GM18498 (cell line): ENCODE data around the gene ATP1A3.

Experiments used
- ATAC-seq: cut with Tn5 transposase; IDR thresholded peaks from one replicate; pipeline ENCODE4 v1.9.1; 2021; ENCODE audit warnings: mild to moderate bottlenecking, moderate library complexity; ENCODE audit not compliant: unreplicated experiment

Gene ATP1A3

DNA sequence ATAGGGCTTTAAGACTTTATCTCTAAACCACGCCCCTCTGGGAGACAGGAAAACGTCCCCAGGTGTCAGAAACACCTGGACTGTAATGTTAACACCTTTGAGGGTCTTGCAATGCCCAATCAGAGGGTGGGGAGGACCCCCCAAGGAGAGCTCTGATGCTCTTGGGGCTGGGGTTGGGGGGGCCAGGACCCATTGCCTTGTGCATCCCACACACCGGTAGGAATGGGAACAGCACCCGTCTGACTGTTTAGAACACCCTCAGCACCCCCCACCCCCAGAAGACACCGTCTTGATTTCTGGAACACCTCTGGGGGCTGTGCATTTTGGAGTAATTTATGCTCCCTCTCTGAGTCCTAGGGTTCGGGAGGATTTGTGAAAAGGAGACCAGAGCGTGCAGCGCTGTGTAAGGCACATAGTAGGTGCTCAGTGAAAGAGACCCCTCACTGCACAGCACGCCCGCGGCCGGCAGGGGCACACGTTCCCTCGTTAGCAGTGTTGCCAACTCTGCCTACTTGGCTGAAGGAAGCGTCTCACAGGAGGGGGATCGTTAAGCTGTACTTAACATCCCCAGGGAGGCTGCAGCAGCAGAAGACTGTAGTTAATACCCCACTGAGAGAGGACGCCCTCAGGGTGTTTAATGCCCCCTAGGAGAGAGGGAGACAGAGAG is 63.0 kb downstream of the ATP1A3 start:
- ATAC-seq = no peak

DNA sequence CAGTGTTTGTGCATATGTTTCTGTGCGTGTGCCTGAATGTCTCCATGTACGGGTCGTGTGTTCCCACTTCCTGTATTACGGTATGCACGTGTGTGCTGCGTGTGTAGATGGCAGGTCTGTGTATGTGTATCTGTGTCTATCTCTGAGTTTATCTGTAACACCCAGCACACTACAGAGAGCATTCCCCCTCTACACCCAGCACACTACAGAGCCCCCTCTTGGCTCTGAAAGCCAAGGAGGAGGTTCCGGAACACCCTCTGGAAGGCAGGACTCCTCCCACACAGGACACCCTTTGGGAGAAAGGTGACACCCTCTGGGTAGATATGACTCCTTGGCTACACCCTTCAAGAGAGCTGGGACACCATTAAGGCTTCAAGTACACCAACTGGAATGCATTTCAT is 63.7 kb downstream of the ATP1A3 start:
- ATAC-seq = no peak

DNA sequence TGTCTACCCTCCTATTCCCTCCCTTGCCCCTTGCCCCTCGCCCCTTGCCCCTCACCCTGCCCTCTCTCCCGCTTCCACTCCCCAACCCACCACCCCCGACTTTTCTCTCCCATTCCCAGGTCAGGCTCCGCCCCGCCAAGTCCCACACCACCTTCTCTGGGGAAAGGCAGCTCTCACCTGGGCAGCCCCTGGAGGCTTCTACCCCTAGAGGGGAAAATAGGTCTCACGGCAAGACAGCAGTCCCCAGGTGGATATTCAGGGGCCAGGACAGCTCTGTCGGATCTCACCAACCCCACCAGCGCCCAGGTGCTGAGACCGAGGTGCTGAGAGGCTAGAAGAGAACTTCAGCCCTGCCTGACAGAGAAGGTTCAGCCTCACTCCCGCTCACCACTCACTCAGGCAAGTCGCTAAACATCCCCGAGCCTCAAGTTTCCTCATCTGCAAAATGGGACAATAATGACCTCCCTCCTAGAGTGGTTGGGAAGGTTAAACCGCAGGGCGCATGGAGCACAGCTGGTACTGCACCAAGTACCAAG is 64.4 kb downstream of the ATP1A3 start:
- ATAC-seq = no peak

DNA sequence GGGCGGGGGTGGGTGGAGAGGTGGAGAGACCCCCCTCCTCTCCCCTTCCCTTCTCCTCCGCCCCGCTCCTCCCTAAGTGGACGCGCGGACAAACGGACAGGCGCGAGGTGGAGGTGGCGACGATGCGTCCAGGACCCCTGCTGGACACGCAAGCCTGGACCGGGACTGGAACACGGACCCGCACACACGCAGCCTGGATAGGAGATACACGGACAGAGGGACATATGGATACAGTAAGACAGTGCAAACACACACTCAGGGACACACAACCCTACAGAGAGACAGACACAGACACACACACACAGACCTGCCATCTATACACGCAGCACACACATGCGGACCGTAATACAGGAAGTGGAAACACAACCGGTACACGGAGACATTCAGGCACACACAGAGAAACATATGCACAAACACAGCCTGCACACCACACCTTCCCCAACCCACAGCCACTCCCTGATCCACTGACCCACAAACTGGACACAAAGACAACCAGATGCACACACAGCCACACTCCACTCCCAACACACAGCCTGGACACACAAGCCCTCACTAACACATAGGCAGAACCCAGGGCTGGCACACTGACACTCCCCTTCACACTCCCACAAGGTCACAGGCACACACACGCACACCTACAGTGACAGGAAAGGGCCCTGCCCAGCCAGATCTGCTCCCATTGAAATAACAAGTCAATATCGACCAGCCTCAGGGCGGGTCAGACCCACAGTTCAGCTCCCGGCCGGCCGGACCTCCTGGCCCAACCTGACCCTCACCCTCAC is 65.1 kb downstream of the ATP1A3 start:
- no peak for ATAC-seq

DNA sequence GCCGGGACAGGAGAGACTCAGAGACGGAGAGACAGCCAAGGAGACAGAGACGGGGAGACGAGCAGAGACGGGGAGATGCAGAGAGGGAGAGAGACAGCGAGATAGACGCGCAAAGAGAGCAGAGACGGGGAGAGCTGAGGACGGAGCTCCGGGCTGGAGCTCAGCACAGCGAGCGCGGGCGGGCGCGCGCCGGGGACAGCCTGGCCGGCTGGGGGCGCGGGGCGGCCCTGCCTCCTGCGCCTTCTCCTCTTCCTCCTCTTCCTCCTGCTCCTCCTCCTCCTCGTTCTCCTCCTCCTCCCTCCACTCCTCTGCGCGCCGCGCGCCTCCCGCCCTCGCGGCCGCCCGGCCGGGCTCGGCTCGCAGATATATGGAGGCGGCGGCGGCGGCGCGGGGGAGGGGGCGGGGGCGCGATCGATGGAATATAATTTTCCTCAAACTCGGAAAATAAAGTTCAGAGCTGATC is 65.8 kb downstream of the ATP1A3 start, which contains the start of gene ERFL:
ERFL (minus strand) TSS at position 229 of the 463 bp plus-strand sequence. CDS start 15,530 bp downstream, outside the sequence.
- no peak for ATAC-seq

DNA sequence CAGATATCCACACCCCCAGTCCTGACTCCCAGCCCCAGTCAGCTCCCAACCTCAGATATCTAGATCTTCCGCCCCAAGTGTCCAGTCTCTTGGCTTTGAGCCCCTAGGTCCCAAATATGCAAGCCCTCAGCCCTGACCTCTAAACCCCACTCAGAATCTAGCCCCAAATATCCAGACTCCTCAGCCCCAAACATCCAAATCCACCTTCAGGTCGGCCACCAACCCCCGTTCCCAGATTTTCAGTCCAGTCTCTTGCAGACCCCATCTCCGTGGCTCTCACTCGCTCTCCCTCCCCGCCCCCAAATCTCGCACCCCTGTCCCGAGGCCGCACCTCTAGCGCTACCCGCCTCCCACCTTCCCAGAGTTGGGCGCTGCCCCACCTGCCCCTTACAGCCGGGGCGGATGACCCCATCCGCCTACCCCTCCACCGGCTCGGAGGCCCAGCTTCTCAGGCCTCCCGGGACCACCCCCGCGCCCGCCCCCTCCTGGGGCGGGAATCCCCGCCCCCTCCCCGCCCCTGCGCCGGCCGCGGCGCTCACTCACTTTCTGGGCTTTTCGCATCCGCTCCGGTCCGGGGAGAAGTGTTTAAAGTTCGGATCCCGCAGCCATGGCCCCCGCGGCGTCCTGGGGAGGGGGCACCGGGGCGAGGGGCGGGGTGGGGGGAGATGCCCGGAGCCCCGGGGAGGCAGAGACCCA is 66.4 kb downstream of the ATP1A3 start:
- ATAC-seq = no peak

DNA sequence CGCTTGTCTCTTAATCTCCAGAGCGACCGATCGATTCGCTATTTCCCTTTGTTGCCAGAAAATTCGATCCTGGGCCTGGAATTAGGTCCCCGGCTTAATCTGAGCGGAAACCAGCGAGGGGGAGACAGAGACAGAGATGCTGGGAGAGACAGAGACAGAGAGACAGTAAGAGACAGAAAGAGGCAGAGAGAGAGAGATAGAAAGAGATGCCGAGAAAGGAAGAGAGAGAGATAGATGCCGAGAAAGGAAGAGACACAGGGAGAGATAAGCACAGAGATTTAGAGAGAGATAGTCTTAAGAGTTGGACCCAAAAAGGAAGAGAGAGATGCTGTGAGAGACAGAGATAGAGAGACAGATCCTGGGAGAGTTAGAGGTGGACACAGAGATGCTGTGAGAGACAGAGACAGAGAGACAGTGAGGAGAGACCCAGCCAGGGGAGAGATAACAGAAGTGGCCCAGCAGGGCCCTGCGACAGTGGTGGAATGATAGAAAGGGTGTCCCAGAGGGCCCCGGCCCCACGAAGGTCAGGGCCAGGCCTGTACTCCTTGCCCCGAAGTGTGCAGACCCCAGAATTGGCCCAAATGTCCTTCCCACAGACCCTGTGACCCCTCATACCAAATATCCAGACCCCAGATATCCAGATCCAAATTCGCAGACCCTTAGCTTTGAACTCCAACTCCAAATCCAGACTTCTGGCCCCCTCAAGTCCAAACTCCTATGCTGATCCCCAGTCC is 67.1 kb downstream of the ATP1A3 start:
- no peak for ATAC-seq

DNA sequence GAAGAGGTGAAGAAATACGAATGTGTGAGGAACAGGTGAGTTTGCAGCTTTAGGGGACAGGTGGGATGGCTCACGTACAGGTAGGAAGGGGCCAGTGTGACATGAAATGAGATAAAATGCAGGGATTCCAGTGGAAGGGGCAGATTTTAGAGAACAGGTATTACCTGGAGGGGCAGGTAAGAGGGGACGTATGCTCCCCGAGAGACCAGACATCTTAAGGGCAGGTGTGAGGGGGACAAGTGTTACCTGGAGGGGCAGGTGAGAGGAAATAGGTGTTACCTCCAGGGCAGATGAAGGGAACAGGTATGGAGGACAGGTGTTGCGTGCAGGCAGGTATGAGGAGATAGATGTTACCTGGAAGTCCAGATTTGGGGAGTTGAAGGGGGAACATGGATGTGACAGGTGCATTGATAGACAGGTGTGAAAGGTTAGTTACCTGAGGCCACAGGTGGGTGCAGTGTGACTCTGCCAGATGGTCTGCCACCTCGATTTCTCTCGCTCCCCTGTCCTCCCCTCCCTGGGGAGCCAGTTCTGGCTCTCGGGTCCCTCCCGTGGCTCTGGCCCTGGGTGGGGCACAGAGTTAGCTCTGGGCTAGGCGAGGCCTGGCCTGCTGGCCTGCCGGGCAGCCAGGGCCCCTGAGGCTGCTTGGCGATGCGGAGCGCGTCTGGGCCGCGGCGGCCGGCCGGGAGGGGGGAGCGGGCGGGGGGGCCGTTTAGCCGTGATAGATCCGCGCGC is 67.8 kb downstream of the ATP1A3 start:
- no peak for ATAC-seq

DNA sequence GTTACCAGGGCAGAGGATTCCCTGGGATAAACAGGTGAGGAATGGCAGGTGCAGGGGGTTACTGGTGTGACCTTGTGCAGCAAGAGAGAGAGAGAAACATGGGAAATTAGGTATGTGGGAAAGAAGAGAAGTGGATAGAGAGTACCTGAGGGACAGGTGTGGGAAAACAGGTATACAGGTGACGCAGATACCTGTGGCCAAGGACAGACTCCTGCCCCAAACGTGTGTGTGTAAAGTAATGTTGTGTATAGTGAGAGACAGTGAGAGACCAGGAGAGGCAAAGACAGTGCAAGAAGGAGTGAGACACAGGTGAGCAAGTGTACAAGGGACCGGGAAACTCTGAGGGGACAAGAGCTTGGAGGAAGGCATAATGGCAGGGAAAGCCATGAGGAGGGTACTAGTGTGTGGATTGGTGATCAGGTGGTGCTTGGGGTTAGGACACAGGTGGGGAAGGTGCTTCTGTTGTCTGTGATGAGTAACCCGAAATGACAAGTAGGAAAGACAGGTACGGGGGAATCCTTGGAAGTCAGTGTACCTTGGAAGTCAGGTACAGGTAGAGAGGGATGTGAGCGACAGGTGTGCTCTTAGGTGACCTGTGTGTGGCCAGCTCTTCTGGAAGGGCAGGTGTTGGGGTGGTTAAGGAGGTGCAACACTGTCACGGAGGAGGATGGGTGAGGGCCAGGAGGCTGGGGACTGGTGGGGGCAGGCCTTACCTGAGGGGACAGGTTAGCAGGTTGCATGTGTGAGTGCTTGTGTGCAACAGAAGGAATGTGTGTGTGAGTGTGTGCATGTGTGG is 68.6 kb downstream of the ATP1A3 start:
- no peak for ATAC-seq

DNA sequence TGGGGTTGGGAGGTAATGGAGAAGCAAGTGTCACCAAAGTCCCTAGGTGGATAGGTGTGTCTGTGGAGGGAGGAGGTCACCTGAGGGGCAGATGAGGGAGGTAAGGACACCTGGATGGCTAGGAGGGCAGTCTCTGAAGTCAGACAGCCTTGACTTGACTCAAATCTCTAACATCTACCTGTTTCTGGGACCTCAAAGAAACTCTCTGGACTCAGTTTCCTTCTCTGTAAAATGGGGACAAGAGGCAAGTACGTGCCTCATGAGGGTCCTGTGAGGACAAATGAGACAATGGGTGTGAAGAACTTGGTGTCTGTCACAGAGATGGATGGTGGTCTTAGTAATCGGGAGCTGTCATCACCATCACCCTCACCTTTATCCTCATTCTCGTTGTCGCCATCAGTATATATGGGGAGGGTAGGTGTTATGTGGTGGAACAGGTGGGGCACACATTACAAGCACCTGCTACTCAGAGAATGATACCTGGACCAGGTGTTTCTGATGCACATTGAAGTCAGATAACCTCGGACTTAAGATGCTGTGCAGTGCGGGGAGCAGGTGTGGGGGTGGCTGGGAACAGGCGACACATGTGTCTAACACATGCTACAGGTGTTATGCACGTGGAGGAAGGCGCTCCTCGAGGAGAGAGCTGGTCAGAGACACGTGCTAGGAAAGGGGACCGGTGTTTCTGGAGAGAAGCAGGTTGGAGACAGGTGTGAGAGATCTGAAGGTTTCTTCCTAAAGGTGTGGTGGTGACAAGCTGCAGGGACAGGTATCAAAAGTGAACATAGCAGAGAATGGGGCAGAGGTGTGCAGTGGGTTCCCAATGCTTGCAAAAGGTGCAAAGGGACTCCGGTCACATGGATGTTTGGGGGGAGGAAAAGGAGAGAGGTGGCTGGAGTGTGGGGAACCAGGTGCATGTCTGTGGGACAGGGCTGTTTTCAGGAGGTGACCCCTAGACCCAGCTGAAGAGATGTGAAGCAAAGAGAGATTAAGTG is 69.6 kb downstream of the ATP1A3 start:
- no peak for ATAC-seq

DNA sequence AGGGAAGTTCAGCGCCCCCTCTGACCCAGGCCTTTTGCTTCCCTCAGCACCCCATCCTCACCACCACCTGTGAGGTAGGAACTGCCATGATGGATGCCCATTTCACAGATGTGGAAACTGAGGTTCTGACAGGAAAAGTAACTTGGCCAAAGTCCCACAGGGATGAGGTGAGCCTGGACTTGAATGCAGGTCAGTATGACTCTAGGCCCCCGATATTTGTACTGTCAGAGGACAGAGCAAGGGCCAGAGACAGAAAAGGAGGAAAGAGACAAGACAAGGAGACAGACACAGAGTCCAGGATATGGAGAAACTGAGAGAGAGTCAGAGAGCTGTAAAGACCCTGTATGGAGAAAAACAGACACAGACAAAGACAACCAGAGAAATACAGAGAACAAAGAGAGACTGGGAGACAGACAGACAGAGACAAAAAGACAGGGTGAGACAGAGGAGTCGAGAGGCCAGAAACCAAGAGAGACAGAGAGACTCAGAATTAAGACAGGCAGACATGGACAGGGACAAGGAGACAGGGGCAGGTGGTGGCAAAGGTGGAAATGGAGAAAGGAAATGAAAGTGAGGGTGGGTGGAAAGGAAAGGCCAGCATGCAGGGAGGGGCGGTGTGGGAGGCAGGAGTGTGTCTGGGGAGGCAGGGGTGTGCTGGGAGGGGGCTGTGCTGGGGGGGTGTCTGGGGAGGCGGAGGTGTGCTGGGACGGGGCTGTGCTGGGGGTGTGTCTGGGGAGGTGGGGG is 70.8 kb downstream of the ATP1A3 start:
- no peak for ATAC-seq

DNA sequence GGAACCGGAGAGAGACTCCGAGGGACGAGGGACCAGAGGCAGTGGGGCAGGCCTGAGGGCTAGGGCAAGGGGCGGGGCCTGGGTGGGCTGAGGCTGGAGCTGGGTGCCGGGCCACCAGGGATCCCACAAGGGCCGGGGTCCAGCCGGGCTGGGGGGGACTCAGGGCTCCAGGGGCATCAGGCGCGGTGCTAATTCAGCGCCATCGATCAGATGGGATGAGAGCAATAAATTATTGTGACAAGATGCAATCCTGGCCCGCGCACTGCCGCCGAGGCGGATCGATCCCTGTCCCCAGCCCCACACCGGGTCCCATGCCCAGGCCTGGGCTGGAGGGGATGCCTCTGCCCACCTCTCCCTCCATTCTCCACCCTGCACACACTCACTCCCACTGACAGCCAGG is 71.4 kb downstream of the ATP1A3 start:
- no peak for ATAC-seq

DNA sequence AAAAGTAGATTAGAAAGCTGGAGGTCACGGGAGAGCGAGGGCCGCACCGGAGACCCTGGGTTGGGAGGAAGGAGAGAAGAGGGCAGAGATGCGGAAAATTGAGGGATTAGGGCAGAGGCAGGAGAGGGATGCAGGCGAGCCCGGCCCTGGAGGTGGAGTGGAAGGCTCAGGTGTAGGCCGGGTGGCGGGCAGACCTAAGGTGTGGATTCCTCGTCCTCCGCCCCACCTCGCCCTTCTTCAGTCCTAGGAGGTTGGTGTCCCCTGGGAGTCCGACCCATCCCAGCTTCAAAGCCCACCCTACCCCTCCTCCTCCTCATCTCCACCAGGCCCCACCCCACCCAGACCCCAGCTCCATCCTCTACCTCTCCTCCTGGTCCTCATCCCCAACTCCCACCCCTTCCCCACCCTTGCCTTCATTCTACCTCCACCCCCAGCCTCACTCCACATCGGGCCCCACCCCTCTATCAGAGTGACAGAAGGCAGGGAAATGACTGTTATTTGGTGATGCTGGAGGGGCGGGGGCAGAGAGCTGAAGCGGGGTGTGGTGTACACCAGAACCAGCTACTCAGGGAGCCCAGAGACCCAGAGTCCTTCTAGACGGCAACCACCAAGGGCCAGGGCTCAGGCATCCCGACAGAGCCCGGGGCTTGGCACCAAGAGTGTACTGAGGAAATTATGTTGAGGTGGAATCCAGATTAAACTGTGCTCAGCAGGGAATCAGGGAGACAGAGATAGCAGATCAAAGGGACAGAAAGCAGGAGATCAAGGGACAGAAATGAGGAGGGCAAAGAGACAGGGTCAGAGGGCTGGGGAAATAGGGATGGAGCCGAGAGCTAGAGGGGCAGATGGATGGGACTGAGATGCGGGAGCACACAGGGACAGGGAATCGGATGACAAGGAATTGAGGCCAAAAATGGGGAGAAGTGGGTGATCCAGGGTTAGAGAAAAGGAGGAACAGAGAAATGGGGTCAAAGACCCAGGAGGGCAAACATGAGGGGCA is 72.2 kb downstream of the ATP1A3 start:
- no peak for ATAC-seq

DNA sequence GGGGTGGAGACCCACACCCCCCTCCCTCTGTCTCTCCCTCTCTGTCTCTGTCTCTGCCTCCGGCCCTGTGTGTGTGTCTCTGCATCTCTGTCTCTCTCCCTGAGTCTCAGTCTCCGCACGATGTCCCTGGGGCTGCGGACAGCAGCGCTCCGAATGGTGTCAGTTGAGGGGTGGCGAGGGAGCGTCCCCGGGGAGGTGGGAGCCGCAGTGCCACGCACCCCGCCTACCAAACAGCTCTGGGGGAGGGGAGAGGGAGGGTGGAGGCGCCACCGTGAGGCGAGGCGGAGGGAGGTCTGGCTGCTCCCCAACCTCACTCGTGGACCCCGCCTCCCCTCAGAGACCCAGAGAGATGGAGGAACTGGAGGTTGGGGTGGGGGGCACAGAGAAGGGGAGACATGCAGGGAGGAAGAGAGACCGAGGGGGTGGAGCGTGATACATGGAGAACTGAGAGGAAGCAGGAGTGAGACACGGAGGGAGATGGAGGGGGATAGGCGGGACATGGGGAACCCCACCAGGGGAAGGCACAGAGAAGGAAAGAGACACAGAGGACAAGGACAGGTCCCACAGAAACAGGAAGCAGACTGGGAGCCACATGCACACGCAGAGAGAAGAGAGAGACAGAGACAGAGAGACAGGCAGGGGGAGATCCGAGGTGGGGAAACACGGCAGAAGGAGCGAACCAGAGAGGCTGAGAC is 73.0 kb downstream of the ATP1A3 start:
- no peak for ATAC-seq

DNA sequence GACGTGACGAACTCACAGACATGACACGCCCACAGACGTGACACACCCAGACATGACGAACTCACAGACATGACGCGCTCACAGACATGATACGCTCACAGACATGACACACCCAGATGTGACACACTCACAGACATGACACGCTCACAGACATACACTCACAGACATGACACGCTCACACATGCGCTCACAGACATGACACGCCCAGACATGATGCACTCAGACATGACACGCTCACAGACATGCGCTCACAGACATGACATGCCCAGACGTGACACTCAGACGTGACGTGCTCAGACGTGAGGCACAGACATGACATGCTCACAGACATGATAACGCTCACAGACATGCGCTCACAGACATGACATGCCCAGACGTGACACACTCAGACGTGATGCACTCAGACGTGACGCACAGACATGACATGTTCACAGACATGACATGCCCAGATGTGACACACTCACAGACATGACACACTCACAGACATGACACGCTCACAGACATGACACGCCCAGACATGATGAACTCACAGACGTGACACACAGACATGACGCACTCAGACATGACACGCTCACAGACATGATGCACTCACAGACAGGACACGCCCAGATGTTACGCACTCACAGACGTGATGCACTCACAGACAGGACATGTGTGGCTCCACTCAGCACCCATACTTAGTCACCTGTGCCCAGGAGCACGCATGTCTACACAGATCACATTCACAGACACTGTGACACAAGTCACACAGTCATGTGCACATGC is 73.9 kb downstream of the ATP1A3 start:
- no peak for ATAC-seq
